Ovary (tissue), 3 donors: ENCODE data around the gene RIOK2.

Experiments used
- EP300 ChIP-seq: sonication (generic); formaldehyde crosslinking; IDR thresholded peaks from one replicate; pipeline ENCODE4 v1.6.1; 2017; ENCODE audit warnings: antibody characterized with exemption
- TF ChIP-seq, protein P1 (sequence below), 3 donors: fragments of 450-650 bp in 2 of 3; fragments of 200-600 bp in 1 of 3; IDR thresholded peaks; one replicate each; pipeline versions ENCODE4 v1.5.1 to v1.8.0; 2016 to 2022; ENCODE audit warnings: antibody characterized with exemption in 3 of 3, mild to moderate bottlenecking in 1 of 3
- donor health status: DM: no; HTN: no; CAD: no.

DNA sequence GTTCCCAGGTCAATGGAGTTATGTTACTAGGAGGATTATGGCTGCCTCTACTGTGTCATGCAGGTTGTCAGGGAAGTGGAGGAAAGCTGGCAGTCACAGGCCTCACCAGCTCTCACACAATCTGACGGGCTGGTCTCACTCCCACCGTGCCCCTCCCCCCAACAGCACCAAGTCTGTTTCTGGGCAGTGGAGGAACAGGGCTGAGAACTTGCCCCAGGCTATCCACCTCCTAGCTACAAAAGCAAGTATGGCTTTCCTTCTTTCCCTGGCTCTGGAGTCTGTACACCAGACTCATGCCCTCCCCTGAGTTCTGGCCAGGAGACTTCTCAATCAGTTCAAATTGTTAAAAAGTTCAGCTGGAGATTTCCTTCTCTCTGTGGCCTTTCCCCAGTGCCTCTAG is 25.7 kb upstream of the RIOK2 start:
- TF ChIP-seq, protein P1, sequence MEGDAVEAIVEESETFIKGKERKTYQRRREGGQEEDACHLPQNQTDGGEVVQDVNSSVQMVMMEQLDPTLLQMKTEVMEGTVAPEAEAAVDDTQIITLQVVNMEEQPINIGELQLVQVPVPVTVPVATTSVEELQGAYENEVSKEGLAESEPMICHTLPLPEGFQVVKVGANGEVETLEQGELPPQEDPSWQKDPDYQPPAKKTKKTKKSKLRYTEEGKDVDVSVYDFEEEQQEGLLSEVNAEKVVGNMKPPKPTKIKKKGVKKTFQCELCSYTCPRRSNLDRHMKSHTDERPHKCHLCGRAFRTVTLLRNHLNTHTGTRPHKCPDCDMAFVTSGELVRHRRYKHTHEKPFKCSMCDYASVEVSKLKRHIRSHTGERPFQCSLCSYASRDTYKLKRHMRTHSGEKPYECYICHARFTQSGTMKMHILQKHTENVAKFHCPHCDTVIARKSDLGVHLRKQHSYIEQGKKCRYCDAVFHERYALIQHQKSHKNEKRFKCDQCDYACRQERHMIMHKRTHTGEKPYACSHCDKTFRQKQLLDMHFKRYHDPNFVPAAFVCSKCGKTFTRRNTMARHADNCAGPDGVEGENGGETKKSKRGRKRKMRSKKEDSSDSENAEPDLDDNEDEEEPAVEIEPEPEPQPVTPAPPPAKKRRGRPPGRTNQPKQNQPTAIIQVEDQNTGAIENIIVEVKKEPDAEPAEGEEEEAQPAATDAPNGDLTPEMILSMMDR (IDR thresholded peaks at IDR 0.05) = no peak
- TF ChIP-seq EP300 = no peak
